HG02571 (cell line): ENCODE measurements around the gene CD38.
A peak's percentile ranks its signal among the peaks of the same experiment; 100 is the strongest.
"Not testable (repeated sequence)": the region's sequence is repeated elsewhere in the genome, so short reads cannot be mapped to it uniquely, and the experiment has no call there.

Experiments used
- ATAC-seq: cut with Tn5 transposase; IDR thresholded peaks from one replicate; pipeline ENCODE4 v1.9.1; 2021; ENCODE audit warnings: mild to moderate bottlenecking, moderate library complexity; ENCODE audit not compliant: unreplicated experiment

CD38 gene

GRCh38 chr4:15794905-15795304, 16.8 kb downstream of the CD38 start:
- no peak for ATAC-seq

GRCh38 chr4:15797320-15797719, 19.2 kb downstream of the CD38 start:
- ATAC-seq: no peak

GRCh38 chr4:15799141-15799540, 21.0 kb downstream of the CD38 start:
- no peak for ATAC-seq

- ATAC-seq: no peak
Measured at GRCh38 chr4:15799701-15800100, 21.6 kb downstream of the CD38 start.

GRCh38 chr4:15802497-15802896, 24.4 kb downstream of the CD38 start:
- ATAC-seq: not testable (repeated sequence)

GRCh38 chr4:15805583-15806517, 27.7 kb downstream of the CD38 start:
- ATAC-seq: peak; percentile 39

- ATAC-seq: peak; percentile 74
Measured at GRCh38 chr4:15809058-15809457, 30.9 kb downstream of the CD38 start.

- peak; percentile 9 for ATAC-seq
Measured at GRCh38 chr4:15809466-15809865, 31.3 kb downstream of the CD38 start.

GRCh38 chr4:15811703-15812337, 33.7 kb downstream of the CD38 start:
- no peak for ATAC-seq

GRCh38 chr4:15832523-15833451, 54.7 kb downstream of the CD38 start:
- no peak for ATAC-seq

GRCh38 chr4:15833801-15834200, 55.7 kb downstream of the CD38 start:
- no peak for ATAC-seq

GRCh38 chr4:15836362-15836761, 58.2 kb downstream of the CD38 start:
- ATAC-seq: no peak

GRCh38 chr4:15837591-15837990, 59.5 kb downstream of the CD38 start:
- no peak for ATAC-seq

GRCh38 chr4:15841194-15841730, 63.1 kb downstream of the CD38 start:
- ATAC-seq: not testable (repeated sequence)

- no peak for ATAC-seq
Measured at GRCh38 chr4:15847746-15848145, 69.6 kb downstream of the CD38 start.

GRCh38 chr4:15848191-15848842, 70.2 kb downstream of the CD38 start:
- no peak for ATAC-seq

GRCh38 chr4:15851969-15852368, 73.8 kb downstream of the CD38 start:
- ATAC-seq: no peak

GRCh38 chr4:15852524-15852923, 74.4 kb downstream of the CD38 start:
- no peak for ATAC-seq

- no peak for ATAC-seq
Measured at GRCh38 chr4:15853345-15853744, 75.2 kb downstream of the CD38 start.

- ATAC-seq: no peak
Measured at GRCh38 chr4:15855804-15856475, 77.8 kb downstream of the CD38 start.
